ENCODE data around the gene KLC4. TPM values are rescaled to one million over a fixed set of nuclear protein-coding genes. Genes with fewer than 3 reads are reported as not detected.

The KLC4 gene
- total RNA-seq, 4 donors from 2014 or later: 18.0 to 43.4 (median 30.2) TPM

- H3K4me1 ChIP-seq: peaks cover 0 to 35% (median 14%) of the 10 kb centered on the region in 3 donors
- no peaks in the 10 kb centered on the region for H3K9me3 ChIP-seq
- peak overlapping the region; percentile 44 to 91 (median 88) for H3K27ac ChIP-seq
- H3K27me3 ChIP-seq: no peaks in the 10 kb centered on the region
- 0 to 6% methylated on average over 1 to 11 of the region's 15 CpGs for WGBS, 2 donors (ENCODE audit: low coverage in 1 of 2)
- H3K36me3 ChIP-seq: peaks cover 0 to 61% of the 10 kb centered on the region in 2 donors
- ATAC-seq: no peak
- TF ChIP-seq POLR2A (IDR thresholded peaks at IDR 0.05) (no peak), POLR2AphosphoS5 (IDR thresholded peaks at IDR 0.05) (no peak), EP300 (IDR thresholded peaks at IDR 0.05) (no peak)
- TF ChIP-seq, protein P1, sequence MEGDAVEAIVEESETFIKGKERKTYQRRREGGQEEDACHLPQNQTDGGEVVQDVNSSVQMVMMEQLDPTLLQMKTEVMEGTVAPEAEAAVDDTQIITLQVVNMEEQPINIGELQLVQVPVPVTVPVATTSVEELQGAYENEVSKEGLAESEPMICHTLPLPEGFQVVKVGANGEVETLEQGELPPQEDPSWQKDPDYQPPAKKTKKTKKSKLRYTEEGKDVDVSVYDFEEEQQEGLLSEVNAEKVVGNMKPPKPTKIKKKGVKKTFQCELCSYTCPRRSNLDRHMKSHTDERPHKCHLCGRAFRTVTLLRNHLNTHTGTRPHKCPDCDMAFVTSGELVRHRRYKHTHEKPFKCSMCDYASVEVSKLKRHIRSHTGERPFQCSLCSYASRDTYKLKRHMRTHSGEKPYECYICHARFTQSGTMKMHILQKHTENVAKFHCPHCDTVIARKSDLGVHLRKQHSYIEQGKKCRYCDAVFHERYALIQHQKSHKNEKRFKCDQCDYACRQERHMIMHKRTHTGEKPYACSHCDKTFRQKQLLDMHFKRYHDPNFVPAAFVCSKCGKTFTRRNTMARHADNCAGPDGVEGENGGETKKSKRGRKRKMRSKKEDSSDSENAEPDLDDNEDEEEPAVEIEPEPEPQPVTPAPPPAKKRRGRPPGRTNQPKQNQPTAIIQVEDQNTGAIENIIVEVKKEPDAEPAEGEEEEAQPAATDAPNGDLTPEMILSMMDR (IDR thresholded peaks at IDR 0.05): no peak
- peak overlapping the region; percentile 66 to 85 for H3K4me3 ChIP-seq
Observed at GRCh38 chr6:43060034-43060754, 763 bp downstream of the KLC4 start.

DNA sequence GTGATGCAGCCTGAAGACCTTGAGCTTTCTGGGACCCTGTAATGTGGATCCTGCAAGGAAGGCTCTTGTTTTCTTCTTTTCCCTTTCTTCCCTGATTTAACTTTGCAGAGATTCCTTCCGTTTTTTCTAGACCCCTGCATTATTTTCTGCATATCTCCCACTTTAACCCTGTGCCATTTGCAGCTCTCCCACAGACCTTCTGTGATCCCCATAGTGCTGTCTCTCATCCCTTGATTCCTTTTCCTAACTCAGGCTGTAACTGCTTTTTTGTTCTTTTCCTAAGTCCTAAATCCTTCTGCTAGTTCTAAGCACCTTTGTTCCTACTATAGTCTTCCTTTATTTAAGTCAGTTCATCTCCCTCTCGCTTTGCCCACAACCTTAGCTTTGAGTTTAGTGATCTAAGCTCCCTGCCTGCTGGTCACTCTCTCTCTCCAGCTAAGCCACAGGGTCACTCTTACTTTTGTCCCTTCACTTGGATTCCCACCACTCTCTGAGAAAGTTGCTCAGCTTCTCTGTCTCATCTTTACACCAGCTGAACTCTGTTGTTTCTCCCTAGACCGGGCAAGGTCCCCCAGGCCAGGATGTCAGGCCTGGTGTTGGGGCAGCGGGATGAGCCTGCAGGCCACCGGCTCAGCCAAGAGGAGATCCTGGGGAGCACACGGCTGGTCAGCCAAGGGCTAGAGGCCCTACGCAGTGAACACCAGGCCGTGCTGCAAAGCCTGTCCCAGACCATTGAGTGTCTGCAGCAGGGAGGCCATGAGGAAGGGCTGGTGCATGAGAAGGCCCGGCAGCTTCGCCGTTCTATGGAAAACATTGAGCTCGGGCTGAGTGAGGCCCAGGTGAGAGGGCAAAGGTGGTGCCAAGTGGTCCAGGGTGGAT is 1.6 kb downstream of the KLC4 start:
- peaks cover 0 to 61% of the 10 kb centered on the region in 2 donors for H3K36me3 ChIP-seq

GRCh38 chr6:43061861-43062260 is 2.4 kb downstream of the KLC4 start:
- Histone ChIP-seq H3K4me1 (peaks cover 0 to 35% (median 14%) of the 10 kb centered on the region in 3 donors), H3K27ac (no peak overlapping the region), H3K9me3 (no peaks in the 10 kb centered on the region), H3K27me3 (no peaks in the 10 kb centered on the region), H3K36me3 (peaks cover 0 to 61% of the 10 kb centered on the region in 2 donors), H3K4me3 (no peak overlapping the region)
- WGBS, 2 donors (ENCODE audit: low coverage in 1 of 2): 56 to 79% methylated on average over 2 of the region's 2 CpGs
- ATAC-seq: no peak
- TF ChIP-seq EP300 (IDR thresholded peaks at IDR 0.05): no peak
- no peak for TF ChIP-seq POLR2A (IDR thresholded peaks at IDR 0.05)
- TF ChIP-seq POLR2AphosphoS5 (IDR thresholded peaks at IDR 0.05): no peak
- TF ChIP-seq, protein P1 (IDR thresholded peaks at IDR 0.05): no peak

More for the DNA sequence above, 1.6 kb downstream of the KLC4 start:
- Histone ChIP-seq H3K4me1 (peaks cover 0 to 35% (median 14%) of the 10 kb centered on the region in 3 donors), H3K4me3 (peak overlapping the region in 1 of 2 donors; percentile 85), H3K27ac (peak overlapping the region in 1 of 4 donors; percentile 90), H3K9me3 (no peaks in the 10 kb centered on the region), H3K27me3 (no peaks in the 10 kb centered on the region)
- 71 to 86% methylated on average over 2 to 9 of the region's 12 CpGs for WGBS, 2 donors (ENCODE audit: low coverage in 1 of 2)
- TF ChIP-seq POLR2A (IDR thresholded peaks at IDR 0.05) (no peak), POLR2AphosphoS5 (IDR thresholded peaks at IDR 0.05) (no peak), EP300 (IDR thresholded peaks at IDR 0.05) (no peak)
- TF ChIP-seq, protein P1 (IDR thresholded peaks at IDR 0.05): no peak
- no peak for ATAC-seq

DNA sequence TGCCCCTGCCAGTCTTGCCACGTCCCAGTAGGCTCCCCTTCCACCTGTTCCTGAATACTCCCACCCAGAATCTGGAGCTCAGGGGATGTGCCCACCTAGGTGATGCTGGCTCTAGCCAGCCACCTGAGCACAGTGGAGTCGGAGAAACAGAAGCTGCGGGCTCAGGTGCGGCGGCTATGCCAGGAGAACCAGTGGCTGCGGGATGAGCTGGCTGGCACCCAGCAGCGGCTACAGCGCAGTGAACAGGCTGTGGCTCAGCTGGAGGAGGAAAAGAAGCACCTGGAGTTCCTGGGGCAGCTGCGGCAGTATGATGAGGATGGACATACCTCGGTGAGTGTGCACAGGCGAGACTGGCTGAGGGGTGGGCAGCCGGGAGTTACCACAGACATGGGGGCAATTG is 3.4 kb downstream of the KLC4 start:
- ATAC-seq: no peak
- Histone ChIP-seq H3K27me3 (no peaks in the 10 kb centered on the region), H3K4me1 (peaks cover 0 to 30% (median 14%) of the 10 kb centered on the region in 3 donors), H3K36me3 (peaks cover 0 to 57% of the 10 kb centered on the region in 2 donors), H3K27ac (no peak overlapping the region), H3K4me3 (no peak overlapping the region), H3K9me3 (no peaks in the 10 kb centered on the region)
- WGBS, 2 donors (ENCODE audit: low coverage in 1 of 2): 96% methylated on average over 4 of the region's 12 CpGs; no CpG with 5 or more reads in 1 of the 2 donors
- TF ChIP-seq, protein P1 (IDR thresholded peaks at IDR 0.05): no peak
- TF ChIP-seq EP300 (IDR thresholded peaks at IDR 0.05): no peak
- TF ChIP-seq POLR2A (IDR thresholded peaks at IDR 0.05): no peak
- TF ChIP-seq POLR2AphosphoS5 (IDR thresholded peaks at IDR 0.05): no peak

Data from gastroesophageal sphincter (tissue), 4 donors.